HEK293 (cell line): ENCODE measurements around the gene ARPP19.

Experiments used
- CTCF ChIP-seq: fragments of 450-650 bp; formaldehyde crosslinking; IDR thresholded peaks from 2 replicates; pipeline ENCODE4 v1.5.1; 2016; ENCODE audit warnings: missing biosample characterization, missing genetic modification characterization
- REPIN1 ChIP-seq: fragments of 450-650 bp; formaldehyde crosslinking; IDR thresholded peaks from 2 replicates; pipeline ENCODE4 v1.5.1; 2017; ENCODE audit warnings: missing biosample characterization, missing genetic modification characterization, low read depth
- SALL2 ChIP-seq: fragments of 450-650 bp; formaldehyde crosslinking; IDR thresholded peaks from 2 replicates; pipeline ENCODE4 v1.5.0; 2017; ENCODE audit warnings: missing biosample characterization, mild to moderate bottlenecking, missing genetic modification characterization, borderline replicate concordance
- SETDB1 ChIP-seq: IDR thresholded peaks from one replicate; pipeline ENCODE4 v1.6.1; 2017; ENCODE audit warnings: mild to moderate bottlenecking, low read length, moderate library complexity, mixed read lengths; ENCODE audit not compliant: insufficient read length
- YY1 ChIP-seq: fragments of 450-650 bp; formaldehyde crosslinking; IDR thresholded peaks from 2 replicates; pipeline ENCODE4 v1.5.1; 2018; ENCODE audit warnings: missing biosample characterization, missing genetic modification characterization
- ZNF239 ChIP-seq: fragments of 450-650 bp; formaldehyde crosslinking; IDR thresholded peaks from 2 replicates; pipeline ENCODE4 v1.5.1; 2016; ENCODE audit warnings: missing biosample characterization, missing genetic modification characterization
- ZNF558 ChIP-seq: fragments of 450-650 bp; formaldehyde crosslinking; IDR thresholded peaks from 2 replicates; pipeline ENCODE4 v1.5.1; 2016; ENCODE audit warnings: missing biosample characterization, missing genetic modification characterization
- ZNF670 ChIP-seq: fragments of 450-650 bp; formaldehyde crosslinking; IDR thresholded peaks from 2 replicates; pipeline ENCODE4 v1.5.1; 2016; ENCODE audit warnings: missing biosample characterization, missing genetic modification characterization, low read depth
- ZSCAN5A ChIP-seq: fragments of 450-650 bp; formaldehyde crosslinking; IDR thresholded peaks from 2 replicates; pipeline ENCODE4 v1.5.1; 2016; ENCODE audit warnings: missing biosample characterization, missing genetic modification characterization
- TF ChIP-seq, protein P1 (sequence below): fragments of 450-650 bp; formaldehyde crosslinking; IDR thresholded peaks from 2 replicates; pipeline ENCODE4 v1.5.1; 2016; ENCODE audit warnings: missing biosample characterization, missing genetic modification characterization

DNA sequence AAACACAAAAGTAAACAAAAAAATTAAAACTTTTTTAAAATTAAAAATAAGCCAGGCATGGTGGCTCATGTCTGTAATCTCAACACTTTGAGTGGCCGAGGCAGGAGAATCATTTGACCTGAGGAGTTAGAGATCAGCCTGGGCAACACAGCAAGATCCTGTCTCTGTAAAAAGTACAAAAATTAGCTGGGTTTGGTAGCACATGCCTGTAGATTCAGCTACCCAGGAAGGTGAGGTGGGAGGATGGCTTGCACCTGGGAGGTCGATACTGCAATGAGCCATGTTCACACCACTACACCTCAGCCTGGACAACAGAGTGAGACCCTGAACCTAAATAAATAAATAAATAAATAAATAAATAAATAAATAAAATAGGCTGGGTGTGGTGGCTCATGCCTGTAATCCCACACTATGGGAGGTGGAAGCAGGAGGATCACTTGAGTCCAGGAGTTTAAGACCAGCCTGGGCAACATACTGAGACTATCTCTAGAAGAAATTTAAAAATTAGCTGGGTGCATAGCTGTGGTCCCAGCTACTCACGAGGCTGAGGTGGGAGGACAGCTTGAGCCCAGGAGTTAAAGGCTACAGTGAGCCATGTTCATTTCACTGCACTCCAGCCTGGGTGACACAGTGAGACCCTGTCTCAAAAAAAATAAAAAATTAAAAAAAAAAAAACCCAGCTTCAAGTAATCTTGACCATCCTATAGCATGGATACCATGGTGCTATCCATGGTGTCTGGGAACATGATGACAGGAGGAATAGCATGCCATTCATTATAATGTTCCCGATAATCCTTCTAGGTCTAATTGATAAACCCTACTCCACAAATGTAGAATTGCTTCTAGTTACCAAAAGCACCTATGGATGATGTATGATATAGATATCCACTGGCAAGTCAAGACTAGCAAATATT lies 44.4 kb downstream of the ARPP19 start:
- TF ChIP-seq CTCF (no peak), REPIN1 (no peak), SETDB1 (no peak), ZSCAN5A (tag by site-specific recombination) (no peak), ZNF558 (tag by site-specific recombination) (peak; percentile 61; the same call in 1 of the 2 replicates), ZNF670 (tag by site-specific recombination) (no peak), YY1 (tag by site-specific recombination) (no peak), SALL2 (tag by site-specific recombination) (no peak), ZNF239 (no peak)
- TF ChIP-seq, protein P1, sequence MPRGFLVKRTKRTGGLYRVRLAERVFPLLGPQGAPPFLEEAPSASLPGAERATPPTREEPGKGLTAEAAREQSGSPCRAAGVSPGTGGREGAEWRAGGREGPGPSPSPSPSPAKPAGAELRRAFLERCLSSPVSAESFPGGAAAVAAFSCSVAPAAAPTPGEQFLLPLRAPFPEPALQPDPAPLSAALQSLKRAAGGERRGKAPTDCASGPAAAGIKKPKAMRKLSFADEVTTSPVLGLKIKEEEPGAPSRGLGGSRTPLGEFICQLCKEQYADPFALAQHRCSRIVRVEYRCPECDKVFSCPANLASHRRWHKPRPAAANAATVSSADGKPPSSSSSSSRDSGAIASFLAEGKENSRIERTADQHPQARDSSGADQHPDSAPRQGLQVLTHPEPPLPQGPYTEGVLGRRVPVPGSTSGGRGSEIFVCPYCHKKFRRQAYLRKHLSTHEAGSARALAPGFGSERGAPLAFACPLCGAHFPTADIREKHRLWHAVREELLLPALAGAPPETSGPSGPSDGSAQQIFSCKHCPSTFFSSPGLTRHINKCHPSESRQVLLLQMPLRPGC (tag by site-specific recombination): no peak
